Measurements from ENCODE around the gene XIRP1.

GRCh38 chr3:39166134-39166710 lies 26.2 kb downstream of the XIRP1 start:
- TF ChIP-seq, protein P1, sequence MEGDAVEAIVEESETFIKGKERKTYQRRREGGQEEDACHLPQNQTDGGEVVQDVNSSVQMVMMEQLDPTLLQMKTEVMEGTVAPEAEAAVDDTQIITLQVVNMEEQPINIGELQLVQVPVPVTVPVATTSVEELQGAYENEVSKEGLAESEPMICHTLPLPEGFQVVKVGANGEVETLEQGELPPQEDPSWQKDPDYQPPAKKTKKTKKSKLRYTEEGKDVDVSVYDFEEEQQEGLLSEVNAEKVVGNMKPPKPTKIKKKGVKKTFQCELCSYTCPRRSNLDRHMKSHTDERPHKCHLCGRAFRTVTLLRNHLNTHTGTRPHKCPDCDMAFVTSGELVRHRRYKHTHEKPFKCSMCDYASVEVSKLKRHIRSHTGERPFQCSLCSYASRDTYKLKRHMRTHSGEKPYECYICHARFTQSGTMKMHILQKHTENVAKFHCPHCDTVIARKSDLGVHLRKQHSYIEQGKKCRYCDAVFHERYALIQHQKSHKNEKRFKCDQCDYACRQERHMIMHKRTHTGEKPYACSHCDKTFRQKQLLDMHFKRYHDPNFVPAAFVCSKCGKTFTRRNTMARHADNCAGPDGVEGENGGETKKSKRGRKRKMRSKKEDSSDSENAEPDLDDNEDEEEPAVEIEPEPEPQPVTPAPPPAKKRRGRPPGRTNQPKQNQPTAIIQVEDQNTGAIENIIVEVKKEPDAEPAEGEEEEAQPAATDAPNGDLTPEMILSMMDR (IDR thresholded peaks at IDR 0.05) = no peak
- no peak for TF ChIP-seq POLR2AphosphoS5 (IDR thresholded peaks at IDR 0.05; ENCODE audit: low read depth, low read length)

Data from Panc1 (cell line).